Fibroblast of skin of left biceps (primary cell): ENCODE results near the gene C9orf78.
"Not testable (repeated sequence)": the region's sequence is repeated elsewhere in the genome, so short reads cannot be mapped to it uniquely, and the experiment has no call there.

Experiments
- DNase-seq, 2 experiments: peaks; one replicate each; pipeline ENCODE4 v3.0.0-alpha.2; 2013; ENCODE audit warnings: low read depth in 2 of 2

C9orf78 gene

DNA sequence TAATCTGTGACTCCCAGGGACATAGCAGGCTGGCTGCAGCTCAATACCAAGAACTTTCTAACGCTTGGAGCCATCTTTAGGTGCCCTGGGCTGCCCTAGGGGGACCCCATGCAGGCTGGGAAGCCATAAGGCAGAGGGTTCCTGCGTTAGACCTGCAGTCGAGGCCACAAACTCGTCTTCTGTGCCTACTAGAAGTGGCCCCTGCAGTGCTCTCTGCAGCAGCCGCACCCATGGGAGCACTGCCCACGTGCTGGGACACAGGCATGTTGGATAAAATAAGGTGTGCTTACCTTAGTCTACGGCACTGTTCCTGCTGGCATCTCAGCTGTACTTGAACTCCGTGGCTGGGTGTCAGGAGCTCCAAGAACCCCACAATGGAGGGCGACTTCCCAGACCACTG is 22.7 kb downstream of the C9orf78 start:
- DNase-seq, result no peak

DNA sequence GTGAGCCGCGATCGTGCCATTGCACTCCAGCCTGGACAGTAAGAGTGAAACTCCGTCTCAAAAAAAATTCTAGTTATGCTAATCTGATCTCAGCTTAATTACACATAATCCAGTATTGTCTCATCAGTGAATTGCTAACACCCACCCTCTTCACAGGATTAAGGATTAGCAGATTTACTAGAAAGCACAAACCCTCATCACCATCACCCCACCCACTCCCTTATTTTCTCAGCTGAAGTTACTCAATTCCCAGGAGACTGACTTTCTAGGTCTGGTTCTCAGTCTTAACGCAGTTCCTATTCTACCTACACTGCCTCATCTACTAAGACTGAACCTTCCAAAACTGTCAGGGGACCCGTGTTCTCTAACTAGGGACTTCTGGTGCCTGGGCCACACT is 23.1 kb downstream of the C9orf78 start:
- no peak for DNase-seq

DNA sequence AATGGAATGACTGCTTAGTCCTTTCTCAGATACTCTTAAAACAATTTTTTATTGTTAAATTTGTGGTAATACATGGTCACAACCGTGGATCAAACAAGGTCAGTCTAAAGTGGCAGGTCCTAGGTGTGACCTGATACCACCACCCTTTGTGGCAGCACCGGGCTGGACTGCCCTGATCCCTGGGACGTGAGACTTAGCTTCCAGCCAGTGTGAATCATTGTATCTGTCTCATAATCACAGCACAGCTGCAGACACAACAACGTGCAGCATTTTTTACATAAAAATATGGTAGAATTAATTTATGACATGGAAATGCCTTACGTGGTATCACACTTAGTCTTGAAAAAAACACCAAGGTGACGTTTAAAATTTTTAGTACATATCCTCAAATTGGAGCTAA is 24.3 kb downstream of the C9orf78 start:
- no peak for DNase-seq

- DNase-seq, result no peak
These were observed 25.0 kb downstream of the C9orf78 start for GRCh38 chr9:129810116-129810515.

DNA sequence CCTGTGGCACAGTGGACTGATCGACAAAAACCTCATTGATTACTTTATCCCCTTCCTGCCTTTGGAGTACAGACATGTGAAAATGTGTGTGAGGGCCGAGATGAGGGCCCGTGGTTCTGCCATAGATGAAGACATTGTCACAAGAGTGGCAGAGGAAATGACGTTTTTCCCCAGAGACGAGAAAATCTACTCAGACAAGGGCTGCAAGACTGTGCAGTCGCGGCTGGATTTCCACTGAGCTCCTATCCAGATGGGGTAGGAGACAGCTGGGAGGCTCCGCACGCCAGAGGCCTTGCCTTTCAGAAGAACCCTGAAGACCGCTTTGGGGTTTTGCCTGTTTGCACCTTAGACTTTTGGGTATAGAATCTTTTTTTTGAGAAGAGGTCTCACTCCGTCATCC is 25.7 kb downstream of the C9orf78 start:
- no peak for DNase-seq

GRCh38 chr9:129806061-129806460 is 29.0 kb downstream of the C9orf78 start:
- DNase-seq, result no peak

DNA sequence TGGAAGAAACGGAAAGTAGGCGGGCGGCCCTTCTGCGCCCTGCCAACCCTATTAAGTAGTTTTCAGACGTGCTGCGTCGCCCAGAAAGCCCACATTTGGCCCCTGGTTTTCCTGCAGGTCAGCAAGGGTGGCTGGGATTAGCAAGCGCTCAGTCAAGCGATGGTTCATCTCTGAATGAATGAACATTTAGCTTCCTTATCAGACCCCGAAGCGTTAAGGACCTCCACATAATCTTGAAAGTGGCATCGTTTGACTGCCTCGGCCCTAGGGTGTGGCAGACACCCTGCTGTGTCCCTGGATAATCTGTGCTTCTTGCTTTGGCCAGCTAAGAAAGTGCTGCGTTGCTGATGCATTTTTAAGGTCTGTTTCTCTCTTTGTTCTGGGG is 31.4 kb downstream of the C9orf78 start:
- DNase-seq, result no peak

DNA sequence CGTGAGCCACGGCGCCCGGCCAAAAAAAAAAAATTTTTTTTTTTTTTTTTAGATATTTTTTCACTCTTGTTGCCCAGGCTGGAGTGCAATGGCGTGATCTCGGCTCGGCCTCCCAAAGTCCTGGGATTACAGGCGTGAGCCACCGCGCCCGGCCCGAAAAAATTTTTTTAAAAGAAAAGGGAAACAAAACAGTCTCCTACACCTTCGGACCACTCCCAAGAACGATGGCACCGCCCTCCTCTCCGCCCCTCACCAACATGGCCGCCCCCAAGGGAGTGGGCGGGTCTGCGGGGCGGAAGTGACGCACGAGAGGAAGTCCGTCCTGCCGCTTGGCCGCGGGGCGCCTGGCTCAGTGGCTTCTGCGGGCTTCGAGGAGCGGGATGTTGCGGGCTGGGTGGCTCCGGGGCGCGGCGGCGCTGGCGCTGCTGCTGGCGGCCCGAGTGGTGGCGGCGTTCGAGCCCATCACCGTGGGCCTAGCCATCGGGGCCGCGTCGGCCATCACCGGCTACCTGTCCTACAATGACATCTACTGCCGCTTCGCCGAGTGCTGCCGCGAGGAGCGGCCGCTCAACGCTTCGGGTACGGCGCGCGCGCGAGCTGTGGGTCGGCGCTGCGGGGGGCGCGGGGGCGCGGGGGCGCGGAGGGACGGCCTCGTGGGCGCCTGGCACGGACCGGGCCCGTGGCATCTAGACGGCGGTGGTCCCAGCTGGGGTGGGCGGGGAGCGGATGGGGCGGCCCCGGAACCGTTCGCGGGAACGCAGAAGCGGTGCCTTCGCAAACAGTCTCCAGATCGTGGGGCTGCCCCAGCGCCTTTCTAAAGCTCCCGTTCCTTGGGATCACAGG is 32.0 kb downstream of the C9orf78 start, which contains the start of gene TOR1B:
TOR1B (plus strand) TSS at position 352 of the 843 bp plus-strand sequence; CDS start at position 381, 29 bp downstream.
- peak; percentile 78 to 83 for DNase-seq

DNA sequence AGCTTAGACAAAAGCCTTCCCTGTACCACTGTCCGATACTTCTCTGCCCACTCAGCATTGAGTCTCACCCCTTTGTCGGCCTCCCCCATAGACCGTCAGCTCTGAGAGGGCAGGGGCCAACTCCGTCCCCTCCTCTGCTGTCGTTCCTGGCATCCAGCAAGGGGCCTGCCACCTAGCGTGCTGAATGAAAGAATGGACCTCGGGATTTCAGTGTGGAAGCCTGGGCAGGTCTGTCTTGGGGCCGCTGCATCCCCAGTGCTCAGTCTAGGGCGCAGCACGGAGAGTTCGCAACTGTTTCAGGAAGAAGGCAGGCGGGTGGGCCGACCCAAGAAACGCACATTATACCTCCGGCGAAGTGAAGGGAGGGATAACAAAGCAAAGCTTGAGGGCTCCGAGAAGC is 33.6 kb downstream of the C9orf78 start:
- DNase-seq, result no peak

- no peak for DNase-seq
These were observed 36.1 kb downstream of the C9orf78 start for GRCh38 chr9:129798973-129799372.

DNA sequence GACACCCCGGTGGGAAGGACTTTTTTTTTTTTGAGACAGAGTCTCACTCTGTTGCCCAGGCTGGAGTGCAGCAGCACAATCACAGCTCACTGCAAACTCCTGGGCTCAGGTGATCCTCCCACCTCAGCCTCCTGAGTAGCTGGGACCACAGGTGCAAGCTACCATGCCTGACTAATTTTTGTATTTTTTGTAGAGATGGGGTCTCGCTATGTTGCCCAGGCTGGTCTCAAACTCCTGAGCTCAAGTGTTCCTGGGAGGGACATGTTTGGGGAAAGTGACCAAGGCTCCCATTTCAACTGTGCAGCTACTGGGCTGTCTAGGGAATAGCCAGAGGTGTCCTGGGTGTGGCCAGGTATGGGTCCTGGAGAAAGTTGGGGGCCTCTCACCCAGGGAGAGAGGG is 39.0 kb downstream of the C9orf78 start:
- not testable (repeated sequence) for DNase-seq

GRCh38 chr9:129794549-129794948 is 40.5 kb downstream of the C9orf78 start:
- DNase-seq, result no peak

DNA sequence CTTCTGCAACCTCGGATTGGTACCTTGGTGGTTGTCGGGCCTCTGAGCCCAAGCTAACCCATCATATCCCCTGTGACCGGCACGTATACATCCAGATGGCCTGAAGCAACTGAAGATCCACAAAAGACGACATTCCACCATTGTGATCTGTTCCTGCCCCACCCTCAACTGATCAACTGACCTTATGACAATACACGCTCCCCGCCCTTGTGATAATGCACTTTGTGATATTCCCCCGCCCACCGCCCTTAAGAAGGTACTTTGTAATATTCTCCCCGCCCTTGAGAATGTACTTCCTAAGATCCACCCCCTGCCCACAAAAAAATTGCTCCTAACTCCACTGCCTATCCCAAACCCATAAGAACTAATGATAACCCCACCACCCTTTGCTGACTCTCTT is 48.6 kb downstream of the C9orf78 start:
- DNase-seq, result no peak

DNA sequence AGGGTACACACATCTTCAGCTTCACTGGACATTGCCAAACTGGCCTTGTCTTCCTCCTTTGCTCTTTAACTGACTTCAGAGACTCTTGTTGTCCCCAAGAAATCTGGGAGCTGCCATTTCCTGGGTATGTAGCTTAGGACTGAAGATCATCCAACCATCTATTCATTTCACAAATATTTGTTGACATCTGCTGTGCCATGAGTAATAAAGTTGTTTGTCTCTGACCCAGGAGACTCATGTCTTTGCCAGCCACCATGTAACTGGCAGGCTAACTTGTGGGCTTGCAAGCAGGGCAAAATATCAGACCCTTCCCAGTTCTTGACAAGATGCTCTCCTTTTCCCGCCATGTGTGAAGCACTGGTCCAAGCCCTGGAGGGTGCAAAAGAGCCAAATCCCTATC is 49.2 kb downstream of the C9orf78 start:
- DNase-seq, result no peak

DNA sequence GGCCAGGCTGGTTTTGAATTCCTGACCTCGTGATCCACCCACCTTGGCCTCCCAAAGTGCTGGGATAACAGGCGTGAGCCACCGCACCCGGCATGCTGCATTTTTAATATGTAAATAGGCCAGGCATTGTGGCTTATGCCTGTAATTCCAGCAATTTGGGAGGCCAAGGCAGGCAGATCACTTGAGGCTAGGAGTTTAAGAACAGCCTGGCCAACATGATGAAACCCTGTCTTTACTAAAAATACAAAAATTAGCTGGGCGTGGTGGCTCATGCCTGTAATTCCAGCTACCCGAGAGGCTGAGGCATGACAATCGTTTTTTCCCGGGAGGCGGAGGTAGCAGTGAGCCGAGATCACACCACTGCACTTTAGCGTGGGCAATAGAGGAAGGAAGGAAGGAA is 50.1 kb downstream of the C9orf78 start:
- DNase-seq, result not testable (repeated sequence)

DNA sequence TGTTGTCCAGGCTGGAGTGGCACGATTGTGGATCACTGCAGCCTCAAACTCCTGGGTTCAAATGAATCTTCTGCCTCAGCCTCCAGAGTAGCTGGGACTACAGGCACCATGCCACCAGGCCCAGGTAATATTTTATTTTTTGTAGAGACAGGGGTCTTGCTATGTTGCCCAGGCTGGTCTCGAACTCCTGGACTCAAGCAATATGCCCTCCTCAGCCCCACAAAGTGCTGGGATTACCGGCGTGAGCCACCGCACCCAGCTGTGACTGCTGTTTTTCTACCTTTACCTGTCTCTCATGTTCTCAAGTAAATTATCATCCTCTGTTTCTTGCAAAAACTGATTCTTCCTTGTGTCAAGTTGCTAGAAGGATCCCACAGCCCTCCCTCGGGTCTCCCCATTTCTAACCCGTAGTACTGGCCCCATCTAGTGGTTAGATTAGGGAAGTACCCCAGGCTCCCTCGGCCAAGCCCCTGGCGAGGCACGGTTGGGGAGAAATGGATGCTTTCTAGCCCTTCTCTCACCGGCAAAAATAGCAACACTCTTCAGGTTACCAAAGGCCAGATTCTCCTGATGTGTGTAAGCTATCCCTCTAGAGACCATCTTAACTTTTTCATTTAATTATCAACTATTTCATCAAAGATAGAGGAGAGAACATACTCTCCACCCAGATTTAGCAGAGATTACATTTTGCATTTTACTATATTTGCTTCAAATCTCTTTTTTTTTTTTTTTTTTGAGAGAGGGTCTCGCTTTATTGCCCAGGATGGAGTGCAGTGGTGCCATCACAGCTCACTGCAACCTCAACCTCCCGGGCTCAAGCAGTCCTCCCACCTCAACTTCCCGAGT is 51.3 kb downstream of the C9orf78 start:
- peak in 1 of 2 experiments; percentile 32 for DNase-seq

GRCh38 chr9:129781981-129782380 is 53.1 kb downstream of the C9orf78 start:
- no peak for DNase-seq

- DNase-seq, result no peak
These were observed 53.9 kb downstream of the C9orf78 start for GRCh38 chr9:129781131-129781530.

- no peak for DNase-seq
These were observed 55.4 kb downstream of the C9orf78 start for GRCh38 chr9:129779560-129780190.

- DNase-seq, result no peak
These were observed 56.6 kb downstream of the C9orf78 start for GRCh38 chr9:129778469-129778868.

- no peak for DNase-seq
These were observed 57.3 kb downstream of the C9orf78 start for GRCh38 chr9:129777769-129778130.
